Germinal center (tissue), 1 donor: ENCODE results near the gene RNASE2.
"Not testable (repeated sequence)": the region's sequence is repeated elsewhere in the genome, so short reads cannot be mapped to it uniquely, and the experiment has no call there.

Experiments used
- DNase-seq: peaks from one replicate; pipeline ENCODE4 v3.0.0; 2012; ENCODE audit warnings: mixed read lengths, low spot score

The RNASE2 gene

GRCh38 chr14:20982646-20983369, 27.5 kb downstream of the RNASE2 start:
- DNase-seq: no peak

- not testable (repeated sequence) for DNase-seq
These were observed 30.4 kb downstream of the RNASE2 start for GRCh38 chr14:20985650-20986049.

- DNase-seq: no peak
These were observed 31.5 kb downstream of the RNASE2 start for GRCh38 chr14:20986811-20987210.

- no peak for DNase-seq
These were observed 33.6 kb downstream of the RNASE2 start for GRCh38 chr14:20988717-20989470.

DNA sequence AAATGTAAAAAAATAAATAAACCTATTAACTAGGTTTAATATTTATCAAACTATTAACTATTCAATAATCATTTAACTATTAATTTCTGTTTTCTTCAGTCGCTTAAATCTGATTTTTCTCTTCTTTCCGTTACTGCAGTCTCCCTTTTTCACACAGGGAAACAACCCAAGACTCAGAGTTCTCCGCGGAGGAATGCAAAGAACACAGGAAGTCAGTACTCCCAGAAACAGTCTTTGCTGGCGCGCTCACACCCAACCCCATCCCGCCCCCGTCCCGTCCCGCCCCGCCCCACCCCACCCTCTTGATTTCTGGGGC, 34.1 kb downstream of the RNASE2 start:
- no peak for DNase-seq

DNA sequence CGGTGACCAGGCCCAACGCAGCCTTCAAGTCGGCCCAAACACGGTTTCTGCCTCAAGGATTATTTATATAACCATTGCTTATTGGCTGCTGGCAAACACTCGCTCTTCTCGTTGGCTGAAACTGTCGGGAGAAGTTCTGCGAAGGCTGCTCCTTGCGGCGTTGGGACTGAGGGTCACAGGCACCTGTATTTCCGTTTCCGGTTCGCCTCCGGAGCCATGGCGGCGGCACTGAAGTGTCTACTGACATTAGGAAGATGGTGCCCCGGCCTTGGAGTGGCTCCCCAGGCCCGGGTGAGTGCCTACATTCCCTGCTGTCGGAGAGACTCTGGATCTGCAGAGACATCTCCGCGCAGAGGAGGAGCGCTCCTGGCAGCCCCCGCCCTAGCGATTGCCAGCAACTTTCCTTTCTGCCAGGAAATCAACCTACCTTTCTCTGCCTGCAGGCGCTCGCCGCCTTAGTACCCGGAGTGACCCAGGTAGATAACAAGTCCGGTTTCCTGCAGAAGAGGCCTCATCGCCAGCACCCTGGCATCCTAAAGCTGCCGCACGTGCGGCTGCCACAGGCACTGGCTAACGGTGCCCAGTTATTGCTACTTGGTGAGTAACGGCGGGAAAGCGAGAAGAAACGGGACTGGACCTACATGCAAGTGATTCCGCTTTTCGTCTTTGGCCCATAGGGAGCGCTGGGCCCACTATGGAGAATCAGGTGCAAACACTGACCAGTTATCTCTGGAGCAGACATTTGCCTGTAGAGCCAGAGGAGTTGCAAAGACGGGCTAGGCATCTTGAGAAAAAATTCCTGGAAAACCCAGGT, 34.7 kb downstream of the RNASE2 start, which contains the start of gene METTL17:
Gene METTL17, plus strand, starts transcription at position 194 of the 814 bp plus-strand sequence. Its CDS starts 23 bp downstream, at position 217.
- DNase-seq: peak; percentile 91

DNA sequence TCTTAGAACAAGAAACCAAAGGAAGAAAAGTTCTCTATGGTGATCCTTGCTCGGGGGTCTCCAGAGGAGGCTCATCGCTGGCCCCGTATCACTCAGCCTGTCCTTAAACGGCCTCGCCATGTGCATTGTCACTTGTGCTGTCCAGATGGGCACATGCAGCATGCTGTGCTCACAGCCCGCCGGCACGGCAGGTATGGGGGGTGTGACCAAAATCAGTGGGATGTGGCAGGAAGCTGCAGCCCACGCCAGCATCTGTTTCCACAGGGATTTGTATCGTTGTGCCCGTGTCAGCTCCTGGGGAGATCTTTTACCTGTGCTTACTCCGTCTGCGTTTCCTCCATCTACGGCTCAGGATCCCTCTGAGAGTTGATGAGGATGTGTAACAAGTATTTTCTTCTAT, 41.2 kb downstream of the RNASE2 start:
- DNase-seq: no peak

DNA sequence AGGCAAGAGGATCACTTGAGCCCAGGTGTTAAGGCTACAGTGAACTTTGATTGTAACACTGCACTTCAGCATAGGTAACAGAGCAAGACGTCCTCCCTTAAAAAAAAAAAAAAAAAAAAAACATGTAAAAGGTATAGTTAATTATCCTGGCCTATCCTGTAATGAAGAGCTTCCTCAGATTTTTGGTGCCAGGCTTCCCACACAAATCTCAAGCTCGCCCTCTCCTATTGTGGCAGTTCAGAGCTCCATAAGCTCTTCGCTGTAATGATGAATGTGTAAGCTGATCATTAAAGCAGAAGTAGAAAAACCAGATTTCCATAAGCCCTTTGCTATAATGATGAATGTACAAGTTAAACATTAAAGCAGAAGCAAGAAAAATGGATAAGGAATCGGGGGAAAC, 41.8 kb downstream of the RNASE2 start:
- no peak for DNase-seq

GRCh38 chr14:20997564-20997963, 42.3 kb downstream of the RNASE2 start:
- DNase-seq: no peak

DNA sequence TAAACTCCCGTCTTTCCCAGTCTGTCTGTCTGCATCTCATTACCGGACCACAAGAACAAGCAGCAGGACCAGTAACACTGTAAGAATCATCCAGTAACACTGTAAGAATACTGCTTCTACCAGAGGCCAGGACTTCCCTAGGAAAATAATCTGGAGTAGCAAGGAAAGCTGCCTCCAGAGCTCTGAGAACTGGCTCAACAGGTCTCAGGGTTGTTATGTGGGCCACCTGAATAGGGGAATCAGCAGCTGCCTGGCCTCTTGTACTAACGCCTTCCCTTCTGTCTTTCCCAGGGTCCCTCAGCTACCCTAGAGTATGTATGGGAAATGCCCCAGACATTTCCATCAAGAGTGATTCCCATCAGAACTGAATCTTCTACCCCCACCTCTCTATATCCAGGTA, 42.9 kb downstream of the RNASE2 start:
- no peak for DNase-seq

- no peak for DNase-seq
These were observed 43.5 kb downstream of the RNASE2 start, which contains the start of gene SLC39A2 for GRCh38 chr14:20998674-20999366. SLC39A2 (plus strand) TSS chr14:20999293; CDS start chr14:20999447, 154 bp downstream.

- DNase-seq: no peak
These were observed 44.3 kb downstream of the RNASE2 start for GRCh38 chr14:20999591-20999990.

- DNase-seq: no peak
These were observed 45.9 kb downstream of the RNASE2 start for GRCh38 chr14:21001218-21001617.

- DNase-seq: no peak
These were observed 48.6 kb downstream of the RNASE2 start for GRCh38 chr14:21003788-21004346.
